Spleen (tissue), 11 donors: Measurements from ENCODE around the gene TMEM164. TPM values are rescaled to one million over a fixed set of nuclear protein-coding genes. Genes with fewer than 3 reads are reported as not detected.

ENCODE experiments used
- DNase-seq: peaks from one replicate; pipeline ENCODE4 v3.0.0-alpha.2; 2020
- H3K27ac ChIP-seq, 8 donors: fragments of 200-600 bp; sonication (generic) in 7 of 8; 1 replicate in 4 of 8; 2 replicates in 4 of 8; pipeline versions ENCODE4 v1.5.0 to v1.8.0; 2016 to 2021; ENCODE audit warnings: inconsistent platforms in 4 of 8, mild to moderate bottlenecking in 4 of 8, moderate library complexity in 1 of 8
- H3K27me3 ChIP-seq, 7 donors: fragments of 200-600 bp; sonication (generic) in 6 of 7; replicated peaks in 1 of 7; 1 replicate in 4 of 7; 2 replicates in 3 of 7; pipeline versions ENCODE4 v1.5.0 to v1.8.0; 2016 to 2021; ENCODE audit warnings: inconsistent platforms in 3 of 7, mild to moderate bottlenecking in 1 of 7
- H3K36me3 ChIP-seq, 6 donors: fragments of 200-600 bp; sonication (generic) in 5 of 6; 1 replicate in 4 of 6; 2 replicates in 2 of 6; pipeline versions ENCODE4 v1.5.0 to v1.8.0; 2016 to 2021; ENCODE audit warnings: inconsistent platforms in 2 of 6
- H3K4me1 ChIP-seq, 6 donors: fragments of 200-600 bp; sonication (generic) in 5 of 6; 1 replicate in 3 of 6; 2 replicates in 3 of 6; pipeline versions ENCODE4 v1.5.0 to v1.8.0; 2016 to 2021; ENCODE audit warnings: inconsistent platforms in 3 of 6
- H3K4me3 ChIP-seq, 8 donors: fragments of 200-600 bp; sonication (generic) in 7 of 8; 1 replicate in 4 of 8; 2 replicates in 4 of 8; pipeline versions ENCODE4 v1.5.0 to v1.8.0; 2016 to 2021; ENCODE audit warnings: inconsistent platforms in 4 of 8, mild to moderate bottlenecking in 4 of 8, moderate library complexity in 2 of 8
- H3K9me3 ChIP-seq, 8 donors: fragments of 200-600 bp; sonication (generic) in 7 of 8; 1 replicate in 4 of 8; 2 replicates in 4 of 8; pipeline versions ENCODE4 v1.5.0 to v1.8.0; 2016 to 2021; ENCODE audit warnings: inconsistent platforms in 4 of 8
- POLR2A ChIP-seq, 3 donors: fragments of 450-650 bp; IDR thresholded peaks; one replicate each; pipeline ENCODE4 v1.5.1; 2017; ENCODE audit warnings: antibody characterized with exemption in 3 of 3, mild to moderate bottlenecking in 1 of 3
- POLR2AphosphoS5 ChIP-seq, 3 donors: sonication (generic); formaldehyde crosslinking; IDR thresholded peaks; one replicate each; pipeline ENCODE4 v1.5.1; 2017; ENCODE audit warnings: antibody characterized with exemption in 3 of 3
- WGBS, 5 donors: extraction: QIAGEN DNeasy Blood & Tissue Kit in 3 of 5; methylation state at CpG; one replicate each; pipeline versions ENCODE4 v1.1.5 to v1.1.7; 2013 to 2018; 5-methylcytosine and 5-hydroxymethylcytosine counted together
- intact Hi-C: fragments of 100-400 bp; cut with DNase I; formaldehyde crosslinking; loops from one replicate; pipeline ENCODE4 v1.15.0; 2023; ENCODE audit warnings: low total_unique reads
- polyA plus RNA-seq, 3 donors: library from polyadenylated mRNA; stranded (reverse); fragments of 200-250 nt; gene quantifications; one replicate each; pipeline ENCODE4 v1.2.1, GENCODE V29; 2013
- total RNA-seq, 7 donors: library from RNA; depleted of rRNA in 3 of 7; stranded (reverse); fragments of >200 nt in 3 of 7; fragmentation: NEBNext Ultra II Directional in 4 of 7; extraction: Animal tissue kit (Norgen Biotek cat#: 25700) in 4 of 7; gene quantifications; one replicate each; pipeline versions ENCODE4 v1.1.0 to v1.2.1, GENCODE V29; 2016 to 2021
- TF ChIP-seq, protein P1 (sequence below), 11 experiments: fragments of 200-600 bp in 7 of 11; fragments of 450-650 bp in 4 of 11; sonication (generic) in 4 of 11; IDR thresholded peaks in 8 of 11; conservative IDR thresholded peaks in 3 of 11; 1 replicate in 7 of 11; 2 replicates in 4 of 11; pipeline versions ENCODE4 v1.4.0 to v1.8.0; 2016 to 2021; ENCODE audit warnings: antibody characterized with exemption in 11 of 11, inconsistent platforms in 4 of 11, mild to moderate bottlenecking in 1 of 11
- donor health status: healthy with polysubstance abuse.
- donor health status: DM: no; HTN: no; CAD: no; lungs with moderate emphysema.
- donor health status: DM: no; HTN: no; CAD: no.
- donor health status: Bipolar disorder and iron deficiency.
- donor health status: healthy.
- donor health status: DM: no; HTN: no; CAD: no.
- donor health status: DM: yes; HTN: yes; CAD: no.

The TMEM164 gene
- total and polyA plus RNA-seq, 10 donors: 3.9 to 29.7 (median 24.3) TPM

DNA sequence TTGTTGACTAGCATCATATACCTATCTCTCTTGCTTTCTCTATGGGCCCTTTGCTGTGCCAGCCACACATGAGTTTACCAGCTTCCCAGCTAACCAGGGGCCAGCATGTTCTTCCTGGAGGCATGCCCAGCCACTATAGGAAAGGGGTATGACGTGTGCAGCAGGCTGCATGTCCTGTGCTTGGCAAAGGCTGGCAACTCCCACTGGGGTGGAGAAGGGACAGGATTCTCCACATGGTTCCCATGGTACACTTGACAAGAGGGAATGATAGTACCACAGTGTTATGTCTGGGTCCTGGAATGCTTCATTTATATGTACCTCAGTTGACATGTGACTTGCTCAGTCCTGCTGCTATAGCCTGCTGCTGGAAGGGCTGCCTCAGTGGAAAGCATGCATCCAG, 78.8 kb downstream of the TMEM164 start:
- no peak for DNase-seq
- intact Hi-C loops: no loop called here
- TF ChIP-seq POLR2A (IDR thresholded peaks at IDR 0.05) (no peak), POLR2AphosphoS5 (IDR thresholded peaks at IDR 0.05) (no peak)
- TF ChIP-seq, protein P1, sequence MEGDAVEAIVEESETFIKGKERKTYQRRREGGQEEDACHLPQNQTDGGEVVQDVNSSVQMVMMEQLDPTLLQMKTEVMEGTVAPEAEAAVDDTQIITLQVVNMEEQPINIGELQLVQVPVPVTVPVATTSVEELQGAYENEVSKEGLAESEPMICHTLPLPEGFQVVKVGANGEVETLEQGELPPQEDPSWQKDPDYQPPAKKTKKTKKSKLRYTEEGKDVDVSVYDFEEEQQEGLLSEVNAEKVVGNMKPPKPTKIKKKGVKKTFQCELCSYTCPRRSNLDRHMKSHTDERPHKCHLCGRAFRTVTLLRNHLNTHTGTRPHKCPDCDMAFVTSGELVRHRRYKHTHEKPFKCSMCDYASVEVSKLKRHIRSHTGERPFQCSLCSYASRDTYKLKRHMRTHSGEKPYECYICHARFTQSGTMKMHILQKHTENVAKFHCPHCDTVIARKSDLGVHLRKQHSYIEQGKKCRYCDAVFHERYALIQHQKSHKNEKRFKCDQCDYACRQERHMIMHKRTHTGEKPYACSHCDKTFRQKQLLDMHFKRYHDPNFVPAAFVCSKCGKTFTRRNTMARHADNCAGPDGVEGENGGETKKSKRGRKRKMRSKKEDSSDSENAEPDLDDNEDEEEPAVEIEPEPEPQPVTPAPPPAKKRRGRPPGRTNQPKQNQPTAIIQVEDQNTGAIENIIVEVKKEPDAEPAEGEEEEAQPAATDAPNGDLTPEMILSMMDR (IDR thresholded peaks at IDR 0.05 in 8 of 11, conservative IDR thresholded peaks at IDR 0.05 in 3 of 11): no peak
- Histone ChIP-seq H3K4me3 (no peak overlapping the region), H3K4me1 (no peaks in the 10 kb centered on the region), H3K9me3 (peaks cover 0 to under 1% (median 0%) of the 10 kb centered on the region in 8 donors), H3K27me3 (no peaks in the 10 kb centered on the region), H3K36me3 (no peaks in the 10 kb centered on the region), H3K27ac (no peak overlapping the region)
- 25 to 63% (median 54%) methylated on average over 1 of the region's 1 CpG; no CpG with 5 or more reads in 1 of the 5 donors for WGBS, 5 donors

DNA sequence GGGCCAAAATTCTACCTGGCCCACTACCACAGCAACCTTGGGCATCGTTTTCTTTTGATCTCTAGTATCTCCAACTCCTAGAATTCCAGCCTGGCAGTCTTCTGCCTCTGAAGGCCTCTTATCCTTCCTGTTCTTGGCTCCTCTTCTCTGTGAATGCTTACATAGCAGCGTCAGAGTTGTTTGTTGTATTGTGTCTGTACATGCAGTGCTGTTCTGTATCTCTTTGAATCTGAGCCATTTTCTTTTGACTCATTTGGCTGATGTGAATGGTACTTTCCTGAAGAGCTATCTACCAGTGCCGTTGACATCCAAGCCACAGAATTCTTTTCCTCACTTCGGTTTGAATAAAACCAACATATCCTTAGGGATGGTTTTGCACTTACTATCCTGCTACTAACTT, 79.2 kb downstream of the TMEM164 start:
- 55 to 77% (median 75%) methylated on average over 3 to 4 of the region's 4 CpGs for WGBS, 5 donors
- no peak overlapping the region for H3K27ac ChIP-seq
- DNase-seq: no peak

DNA sequence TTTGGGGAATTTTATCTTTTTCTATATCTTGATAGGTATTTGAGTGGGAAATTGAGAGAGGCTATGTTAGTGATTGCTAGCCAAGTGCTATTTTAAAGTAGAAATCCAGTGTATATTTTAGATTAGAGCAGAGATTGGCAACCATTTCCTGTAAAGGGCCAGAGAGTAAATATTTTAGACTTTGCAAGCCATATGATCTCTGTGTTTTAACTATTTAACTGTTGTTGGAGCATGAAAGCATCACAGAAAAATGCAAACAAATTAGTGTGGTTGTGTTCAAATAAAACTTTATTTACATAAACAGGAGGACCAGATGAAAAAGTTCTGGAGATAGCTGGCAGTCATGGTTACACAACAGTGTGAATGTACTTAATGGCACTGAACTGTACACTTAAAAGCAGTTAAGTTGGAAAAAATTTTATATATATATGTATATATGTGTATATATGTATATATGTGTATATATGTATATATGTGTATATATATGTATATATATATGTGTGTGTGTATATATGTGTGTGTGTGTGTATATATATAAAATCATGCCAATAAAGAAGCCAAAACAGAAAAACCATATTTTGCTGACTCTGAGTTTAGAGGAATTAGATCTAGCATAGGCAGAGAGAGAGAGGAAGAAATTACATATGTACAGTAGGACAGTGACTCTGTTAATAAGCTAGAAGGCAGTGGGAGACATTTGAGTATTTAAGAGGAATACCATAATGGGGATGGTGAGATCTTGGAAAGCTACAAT, 83.4 kb downstream of the TMEM164 start:
- TF ChIP-seq POLR2AphosphoS5 (IDR thresholded peaks at IDR 0.05) (no peak), POLR2A (IDR thresholded peaks at IDR 0.05) (no peak)
- TF ChIP-seq, protein P1 (IDR thresholded peaks at IDR 0.05 in 8 of 11, conservative IDR thresholded peaks at IDR 0.05 in 3 of 11): no peak
- DNase-seq: no peak
- Histone ChIP-seq H3K36me3 (no peaks in the 10 kb centered on the region), H3K4me1 (peaks cover 0 to 30% (median 10%) of the 10 kb centered on the region in 6 donors), H3K27me3 (no peaks in the 10 kb centered on the region), H3K9me3 (no peaks in the 10 kb centered on the region), H3K4me3 (no peak overlapping the region), H3K27ac (peak overlapping the region in 5 of 8 donors; percentile 15 to 83 (median 60))
- intact Hi-C loops: no loop called here

More for the DNA sequence above, 79.2 kb downstream of the TMEM164 start:
- H3K4me1 ChIP-seq: no peaks in the 10 kb centered on the region
- H3K4me3 ChIP-seq: no peak overlapping the region
- no peaks in the 10 kb centered on the region for H3K9me3 ChIP-seq
- intact Hi-C loops: no loop called here
- TF ChIP-seq POLR2A (IDR thresholded peaks at IDR 0.05) (no peak), POLR2AphosphoS5 (IDR thresholded peaks at IDR 0.05) (no peak)
- TF ChIP-seq, protein P1 (IDR thresholded peaks at IDR 0.05 in 8 of 11, conservative IDR thresholded peaks at IDR 0.05 in 3 of 11): no peak
- H3K36me3 ChIP-seq: no peaks in the 10 kb centered on the region
- no peaks in the 10 kb centered on the region for H3K27me3 ChIP-seq

DNA sequence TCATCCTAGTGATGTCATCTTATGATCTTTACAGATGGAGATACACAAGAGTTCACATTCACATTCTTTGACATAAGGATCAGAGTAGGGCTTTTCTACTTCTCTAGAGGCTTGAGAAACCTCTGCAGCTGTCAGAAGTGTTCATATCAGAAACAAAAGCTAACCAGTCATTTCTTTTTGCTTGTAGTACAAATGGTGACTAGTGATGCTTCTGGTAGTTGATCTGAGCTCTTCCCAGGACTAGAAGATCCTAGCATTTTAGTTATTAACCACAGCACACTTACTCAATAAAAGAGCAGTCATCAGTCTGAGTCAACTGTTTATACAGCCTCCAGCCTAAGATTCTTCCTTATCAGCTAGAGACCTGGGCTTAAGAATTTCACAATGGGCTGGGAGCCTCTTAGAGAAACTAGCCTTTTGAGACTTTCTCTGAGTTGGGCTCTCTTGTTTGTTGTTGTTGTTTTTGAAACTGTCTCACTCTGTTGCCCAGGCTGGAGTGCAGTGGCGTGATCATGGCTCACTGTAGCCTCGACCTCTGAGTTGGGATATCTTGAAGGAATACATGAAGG, 84.1 kb downstream of the TMEM164 start:
- no peaks in the 10 kb centered on the region for H3K36me3 ChIP-seq
- TF ChIP-seq, protein P1 (IDR thresholded peaks at IDR 0.05 in 8 of 11, conservative IDR thresholded peaks at IDR 0.05 in 3 of 11): no peak
- TF ChIP-seq POLR2A (IDR thresholded peaks at IDR 0.05) (no peak), POLR2AphosphoS5 (IDR thresholded peaks at IDR 0.05) (no peak)
- no peak for DNase-seq
- peak overlapping the region in 5 of 8 donors; percentile 28 to 83 (median 60) for H3K27ac ChIP-seq
- H3K4me1 ChIP-seq: peaks cover 0 to 30% (median 10%) of the 10 kb centered on the region in 6 donors
- no peak overlapping the region for H3K4me3 ChIP-seq
- 56 to 97% (median 87%) methylated on average over 2 of the region's 2 CpGs for WGBS, 5 donors
- intact Hi-C loops: no loop called here
- H3K9me3 ChIP-seq: peaks cover 0 to 3% (median 0%) of the 10 kb centered on the region in 8 donors
- H3K27me3 ChIP-seq: no peaks in the 10 kb centered on the region
